ENCODE data around the gene HMCN2.

The HMCN2 gene

DNA sequence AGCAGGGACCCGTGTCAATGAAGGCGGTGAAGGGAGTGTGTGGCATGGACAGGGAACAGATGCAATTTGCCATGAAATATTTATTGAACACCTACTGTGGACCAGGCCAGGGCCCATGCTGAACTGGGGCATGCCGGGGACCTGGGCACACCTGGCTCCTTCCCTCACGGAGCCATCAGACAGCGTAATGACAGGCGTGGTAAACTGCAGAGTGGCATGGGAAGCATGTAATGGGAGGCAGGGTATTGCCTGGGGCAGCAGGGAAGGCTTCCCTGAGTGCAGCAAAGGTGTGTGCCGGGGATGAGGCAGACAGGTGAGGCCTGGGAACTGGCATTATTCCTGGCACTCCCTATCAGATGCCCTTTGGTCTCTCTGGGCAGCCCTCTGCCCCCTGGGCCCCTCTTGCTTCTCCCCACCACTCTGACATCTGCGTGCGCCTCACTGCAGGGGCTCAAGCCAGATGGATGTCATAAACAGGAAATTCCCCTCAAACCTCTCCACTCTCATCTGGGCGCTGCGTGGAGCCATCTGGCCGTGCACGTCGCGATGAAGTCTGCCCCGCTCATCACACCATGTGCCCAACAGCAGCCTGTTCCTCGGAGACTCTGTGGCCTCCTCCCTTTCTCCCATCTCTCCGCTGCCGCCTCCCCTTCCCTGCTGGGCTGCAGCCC is 67.6 kb downstream of the HMCN2 start:
- no peaks in the 10 kb centered on the region for H3F3A ChIP-seq (ENCODE audit: insufficient read depth, low read length)
- no peak overlapping the region for H3K9ac ChIP-seq (ENCODE audit: low read length)
- DNase-seq, result no peak
- no peak overlapping the region for H3K4me2 ChIP-seq (ENCODE audit: low read depth, low read length)
- H2AFZ ChIP-seq (ENCODE audit: low read length), result no peak overlapping the region
- H3K27ac ChIP-seq (ENCODE audit: low read length), result no peak overlapping the region
- no peak overlapping the region for H3K4me3 ChIP-seq (ENCODE audit: low read length)
- H3K36me3 ChIP-seq (replicated peaks; ENCODE audit: insufficient read depth, low read length), result no peaks in the 10 kb centered on the region
- TF ChIP-seq EZH2 (optimal IDR thresholded peaks at IDR 0.05; ENCODE audit: low read depth, low read length) (no peak), EZH2phosphoT487 (IDR thresholded peaks at IDR 0.05; ENCODE audit: low read length) (no peak)
- TF ChIP-seq, protein P1, sequence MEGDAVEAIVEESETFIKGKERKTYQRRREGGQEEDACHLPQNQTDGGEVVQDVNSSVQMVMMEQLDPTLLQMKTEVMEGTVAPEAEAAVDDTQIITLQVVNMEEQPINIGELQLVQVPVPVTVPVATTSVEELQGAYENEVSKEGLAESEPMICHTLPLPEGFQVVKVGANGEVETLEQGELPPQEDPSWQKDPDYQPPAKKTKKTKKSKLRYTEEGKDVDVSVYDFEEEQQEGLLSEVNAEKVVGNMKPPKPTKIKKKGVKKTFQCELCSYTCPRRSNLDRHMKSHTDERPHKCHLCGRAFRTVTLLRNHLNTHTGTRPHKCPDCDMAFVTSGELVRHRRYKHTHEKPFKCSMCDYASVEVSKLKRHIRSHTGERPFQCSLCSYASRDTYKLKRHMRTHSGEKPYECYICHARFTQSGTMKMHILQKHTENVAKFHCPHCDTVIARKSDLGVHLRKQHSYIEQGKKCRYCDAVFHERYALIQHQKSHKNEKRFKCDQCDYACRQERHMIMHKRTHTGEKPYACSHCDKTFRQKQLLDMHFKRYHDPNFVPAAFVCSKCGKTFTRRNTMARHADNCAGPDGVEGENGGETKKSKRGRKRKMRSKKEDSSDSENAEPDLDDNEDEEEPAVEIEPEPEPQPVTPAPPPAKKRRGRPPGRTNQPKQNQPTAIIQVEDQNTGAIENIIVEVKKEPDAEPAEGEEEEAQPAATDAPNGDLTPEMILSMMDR (IDR thresholded peaks at IDR 0.05; ENCODE audit: low read length), result no peak
- H3K79me2 ChIP-seq (ENCODE audit: low read length), result no peaks in the 10 kb centered on the region
- H4K20me1 ChIP-seq (ENCODE audit: insufficient read depth, low read length), result no peaks in the 10 kb centered on the region
- peaks cover 92% of the 10 kb centered on the region for H3K27me3 ChIP-seq (replicated peaks; ENCODE audit: insufficient read depth, low read length)
- H3K9me2 ChIP-seq (replicated peaks; ENCODE audit: insufficient read depth, low read length), result no peaks in the 10 kb centered on the region
- H3K9me3 ChIP-seq (replicated peaks; ENCODE audit: insufficient read depth, low read length), result no peaks in the 10 kb centered on the region
- no peaks in the 10 kb centered on the region for H3K4me1 ChIP-seq (ENCODE audit: low read length)

DNA sequence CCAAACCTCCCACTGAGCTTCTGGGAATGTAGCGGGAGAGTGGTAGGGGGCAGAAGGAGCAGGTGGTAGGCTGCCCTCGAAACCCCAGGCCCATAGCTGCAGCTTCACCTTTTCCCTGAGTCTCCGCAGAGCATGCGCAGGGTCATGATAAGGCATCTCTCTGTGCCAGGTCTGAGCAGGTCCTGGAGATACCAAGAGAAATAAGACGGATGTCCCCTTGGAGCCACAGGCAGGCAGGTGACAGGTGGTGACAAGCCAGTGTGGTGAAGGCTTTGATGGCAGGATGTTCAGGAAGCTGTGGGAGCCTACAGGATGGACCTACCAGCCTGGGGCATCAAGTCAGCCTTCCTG is 68.1 kb downstream of the HMCN2 start:
- TF ChIP-seq EZH2 (optimal IDR thresholded peaks at IDR 0.05; ENCODE audit: low read depth, low read length) (no peak), EZH2phosphoT487 (IDR thresholded peaks at IDR 0.05; ENCODE audit: low read length) (no peak)
- TF ChIP-seq, protein P1 (IDR thresholded peaks at IDR 0.05; ENCODE audit: low read length), result no peak
- no peak overlapping the region for H2AFZ ChIP-seq (ENCODE audit: low read length)
- H3K27me3 ChIP-seq (replicated peaks; ENCODE audit: insufficient read depth, low read length), result peaks cover 87% of the 10 kb centered on the region
- H3K9ac ChIP-seq (ENCODE audit: low read length), result no peak overlapping the region
- no peaks in the 10 kb centered on the region for H3K9me2 ChIP-seq (replicated peaks; ENCODE audit: insufficient read depth, low read length)
- no peaks in the 10 kb centered on the region for H3F3A ChIP-seq (ENCODE audit: insufficient read depth, low read length)
- H3K36me3 ChIP-seq (replicated peaks; ENCODE audit: insufficient read depth, low read length), result no peaks in the 10 kb centered on the region
- no peak overlapping the region for H3K27ac ChIP-seq (ENCODE audit: low read length)
- DNase-seq, result no peak
- H3K4me3 ChIP-seq (ENCODE audit: low read length), result no peak overlapping the region
- no peak overlapping the region for H3K4me2 ChIP-seq (ENCODE audit: low read depth, low read length)
- H3K9me3 ChIP-seq (replicated peaks; ENCODE audit: insufficient read depth, low read length), result no peaks in the 10 kb centered on the region
- no peaks in the 10 kb centered on the region for H3K79me2 ChIP-seq (ENCODE audit: low read length)
- no peaks in the 10 kb centered on the region for H4K20me1 ChIP-seq (ENCODE audit: insufficient read depth, low read length)
- no peaks in the 10 kb centered on the region for H3K4me1 ChIP-seq (ENCODE audit: low read length)

DNA sequence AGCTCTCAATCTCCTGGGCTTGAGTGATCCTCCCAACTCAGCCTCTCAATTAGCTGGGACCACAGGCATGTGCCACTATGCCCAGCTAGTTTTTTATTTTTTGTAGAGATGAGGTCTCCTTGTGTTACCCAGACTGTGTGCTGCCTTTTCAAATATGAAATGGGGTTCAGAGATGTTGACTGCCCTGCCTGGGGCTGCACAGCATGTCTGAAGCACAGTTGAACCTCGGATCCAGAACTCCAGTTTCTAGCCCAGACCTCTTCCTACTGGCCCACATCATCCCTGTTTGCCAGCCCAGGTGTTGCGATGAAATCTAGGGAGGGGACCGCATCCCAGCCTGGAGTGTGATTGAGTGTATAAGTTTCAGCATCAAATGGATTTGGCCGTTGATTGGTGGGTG is 69.4 kb downstream of the HMCN2 start:
- Histone ChIP-seq H3K9me3 (replicated peaks; ENCODE audit: insufficient read depth, low read length) (no peaks in the 10 kb centered on the region), H3K36me3 (replicated peaks; ENCODE audit: insufficient read depth, low read length) (no peaks in the 10 kb centered on the region), H3K4me2 (ENCODE audit: low read depth, low read length) (no peak overlapping the region), H3F3A (ENCODE audit: insufficient read depth, low read length) (no peaks in the 10 kb centered on the region), H3K79me2 (ENCODE audit: low read length) (no peaks in the 10 kb centered on the region), H4K20me1 (ENCODE audit: insufficient read depth, low read length) (no peaks in the 10 kb centered on the region), H2AFZ (ENCODE audit: low read length) (no peak overlapping the region), H3K27me3 (replicated peaks; ENCODE audit: insufficient read depth, low read length) (peaks cover 81% of the 10 kb centered on the region), H3K9ac (ENCODE audit: low read length) (no peak overlapping the region), H3K4me3 (ENCODE audit: low read length) (no peak overlapping the region), H3K27ac (ENCODE audit: low read length) (no peak overlapping the region), H3K9me2 (replicated peaks; ENCODE audit: insufficient read depth, low read length) (no peaks in the 10 kb centered on the region), H3K4me1 (ENCODE audit: low read length) (no peaks in the 10 kb centered on the region)
- TF ChIP-seq EZH2 (optimal IDR thresholded peaks at IDR 0.05; ENCODE audit: low read depth, low read length) (no peak), EZH2phosphoT487 (IDR thresholded peaks at IDR 0.05; ENCODE audit: low read length) (no peak)
- TF ChIP-seq, protein P1 (IDR thresholded peaks at IDR 0.05; ENCODE audit: low read length), result no peak
- DNase-seq, result no peak
